ENCODE data around the gene ZFP37. TPM values are rescaled to one million over a fixed set of nuclear protein-coding genes. Genes with fewer than 3 reads are reported as not detected.

Gene ZFP37
- total RNA-seq, 1 experiment from 2014 or later, result not detected

DNA sequence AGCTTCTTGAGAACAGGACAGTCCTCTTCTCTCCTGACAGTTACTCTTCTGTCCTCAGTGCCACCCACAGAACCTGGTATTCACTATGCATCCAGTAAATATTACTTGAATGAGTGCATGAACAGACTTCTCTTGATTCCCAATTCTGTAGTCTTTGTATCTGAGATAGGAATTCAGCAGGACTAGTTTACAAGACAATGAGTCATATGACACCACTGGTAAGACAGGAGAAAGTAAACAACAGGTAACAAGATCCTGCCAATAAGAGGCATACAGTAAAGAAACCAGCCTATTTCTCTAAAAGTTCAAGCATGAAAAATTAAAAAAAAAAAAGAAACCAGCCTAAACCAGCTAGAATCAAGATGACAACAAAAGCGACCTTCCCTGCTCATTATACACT, 50.7 kb downstream of the ZFP37 start:
- H3K36me3 ChIP-seq (ENCODE audit: control insufficient read depth, insufficient read depth, low read length), result no peaks in the 10 kb centered on the region
- no peak for DNase-seq
- no peak overlapping the region for H3K4me3 ChIP-seq (ENCODE audit: low read depth, low read length)
- TF ChIP-seq, protein P1, sequence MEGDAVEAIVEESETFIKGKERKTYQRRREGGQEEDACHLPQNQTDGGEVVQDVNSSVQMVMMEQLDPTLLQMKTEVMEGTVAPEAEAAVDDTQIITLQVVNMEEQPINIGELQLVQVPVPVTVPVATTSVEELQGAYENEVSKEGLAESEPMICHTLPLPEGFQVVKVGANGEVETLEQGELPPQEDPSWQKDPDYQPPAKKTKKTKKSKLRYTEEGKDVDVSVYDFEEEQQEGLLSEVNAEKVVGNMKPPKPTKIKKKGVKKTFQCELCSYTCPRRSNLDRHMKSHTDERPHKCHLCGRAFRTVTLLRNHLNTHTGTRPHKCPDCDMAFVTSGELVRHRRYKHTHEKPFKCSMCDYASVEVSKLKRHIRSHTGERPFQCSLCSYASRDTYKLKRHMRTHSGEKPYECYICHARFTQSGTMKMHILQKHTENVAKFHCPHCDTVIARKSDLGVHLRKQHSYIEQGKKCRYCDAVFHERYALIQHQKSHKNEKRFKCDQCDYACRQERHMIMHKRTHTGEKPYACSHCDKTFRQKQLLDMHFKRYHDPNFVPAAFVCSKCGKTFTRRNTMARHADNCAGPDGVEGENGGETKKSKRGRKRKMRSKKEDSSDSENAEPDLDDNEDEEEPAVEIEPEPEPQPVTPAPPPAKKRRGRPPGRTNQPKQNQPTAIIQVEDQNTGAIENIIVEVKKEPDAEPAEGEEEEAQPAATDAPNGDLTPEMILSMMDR (IDR thresholded peaks at IDR 0.05; ENCODE audit: insufficient read depth in 1 of 2, low read depth in 1 of 2, low read length in 1 of 2, severe bottlenecking in 1 of 2, unreplicated experiment in 1 of 2), result no peak
- Mint-ChIP-seq H3K27me3 (ENCODE audit: insufficient read depth, unreplicated experiment) (no peaks in the 10 kb centered on the region), H3K36me3 (ENCODE audit: insufficient read depth, unreplicated experiment) (no peaks in the 10 kb centered on the region), H3K4me3 (ENCODE audit: unreplicated experiment) (no peak overlapping the region), H3K27ac (ENCODE audit: unreplicated experiment) (no peak overlapping the region), H3K9me3 (ENCODE audit: unreplicated experiment) (peaks cover 42% of the 10 kb centered on the region), H3K4me1 (ENCODE audit: low read depth, unreplicated experiment) (no peaks in the 10 kb centered on the region)
- no peaks in the 10 kb centered on the region for H3K4me1 ChIP-seq
- intact Hi-C loops (cut with micrococcal nuclease; ENCODE audit: unreplicated experiment), result no loop called here
- no TSS peak for BruUV-seq (replicated peaks)
- POLR2A ChIA-PET, result no interaction called here
- no peaks in the 10 kb centered on the region for H3K27me3 ChIP-seq (replicated peaks; ENCODE audit: control insufficient read depth, insufficient read depth, low read length)
- CTCF ChIA-PET, result interaction anchor here (0.5 kb wide), 1 partner anchor 36 kb away, joined by 4 read pairs; no protein-coding TSS in a partner anchor
- H3K9me3 ChIP-seq, result peaks cover 9% of the 10 kb centered on the region; the same call in 1 of the 2 replicates

DNA sequence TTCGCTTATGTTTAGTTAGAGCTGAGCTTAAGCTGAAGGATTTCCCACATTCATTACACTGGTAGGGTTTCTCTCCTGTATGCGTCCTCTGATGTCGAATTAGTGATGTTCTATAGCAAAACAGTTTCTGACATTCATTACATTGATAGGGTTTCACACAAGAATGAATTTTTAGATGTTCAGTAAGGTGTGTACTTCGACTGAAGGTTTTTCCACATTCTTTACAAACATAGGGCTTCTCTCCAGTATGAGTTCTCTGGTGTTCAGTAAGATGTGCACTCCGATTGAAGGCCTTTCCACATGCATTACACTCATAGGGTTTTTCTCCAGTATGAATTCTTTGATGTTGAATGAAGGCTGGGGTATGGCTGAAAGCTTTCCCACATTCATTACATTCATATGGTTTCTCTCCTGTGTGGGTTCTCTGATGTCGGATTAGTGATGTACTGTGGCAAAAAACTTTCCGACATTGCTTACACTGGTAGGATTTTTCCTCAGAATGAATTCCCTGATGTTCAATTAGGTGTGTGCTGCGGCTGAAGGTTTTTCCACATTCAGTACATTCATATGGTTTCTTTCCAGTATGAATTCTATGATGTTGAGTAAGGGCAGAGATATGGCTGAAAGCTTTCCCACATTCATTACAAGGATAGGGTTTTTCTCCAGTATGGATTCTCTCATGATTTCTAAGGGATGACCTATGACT, 59.1 kb downstream of the ZFP37 start:
- Histone ChIP-seq H3K4me1 (no peaks in the 10 kb centered on the region), H3K27me3 (replicated peaks; ENCODE audit: control insufficient read depth, insufficient read depth, low read length) (no peaks in the 10 kb centered on the region), H3K9me3 (peaks cover 26% of the 10 kb centered on the region), H3K36me3 (ENCODE audit: control insufficient read depth, insufficient read depth, low read length) (no peaks in the 10 kb centered on the region), H3K4me3 (ENCODE audit: low read depth, low read length) (no peak overlapping the region)
- POLR2A ChIA-PET, result no interaction called here
- intact Hi-C loops (cut with micrococcal nuclease; ENCODE audit: unreplicated experiment), result no loop called here
- Mint-ChIP-seq H3K4me1 (ENCODE audit: low read depth, unreplicated experiment) (no peaks in the 10 kb centered on the region), H3K36me3 (ENCODE audit: insufficient read depth, unreplicated experiment) (no peaks in the 10 kb centered on the region), H3K27me3 (ENCODE audit: insufficient read depth, unreplicated experiment) (no peaks in the 10 kb centered on the region), H3K27ac (ENCODE audit: unreplicated experiment) (no peak overlapping the region), H3K9me3 (ENCODE audit: unreplicated experiment) (peaks cover 70% of the 10 kb centered on the region), H3K4me3 (ENCODE audit: unreplicated experiment) (no peak overlapping the region)
- TF ChIP-seq, protein P1 (IDR thresholded peaks at IDR 0.05; ENCODE audit: insufficient read depth in 1 of 2, low read depth in 1 of 2, low read length in 1 of 2, severe bottlenecking in 1 of 2, unreplicated experiment in 1 of 2), result no peak
- no TSS peak for BruUV-seq (replicated peaks)
- CTCF ChIA-PET, result no interaction called here
- DNase-seq, result no peak

Other genes with a start within 250 kb of the ZFP37 start
- gene SLC46A2, start 165.8 kb downstream of the ZFP37 start, total RNA-seq (2022), result not detected in 2 replicates
- gene ZNF883, start 44.5 kb downstream of the ZFP37 start, total RNA-seq (2022), result not detected in 2 replicates
- 4.7 and 5.1 TPM in 2 replicates for gene SLC31A2, start 94.3 kb upstream of the ZFP37 start, total RNA-seq (2022)
- 20.1 TPM in 2 replicates for gene FKBP15, start 164.6 kb upstream of the ZFP37 start, total RNA-seq (2022)
- 57.8 and 64.9 TPM in 2 replicates for gene SLC31A1, start 164.8 kb upstream of the ZFP37 start, total RNA-seq (2022)
- gene CDC26, start 218.8 kb upstream of the ZFP37 start, total RNA-seq (2022), result 27.3 and 29.3 TPM in 2 replicates
- 37.5 and 38.6 TPM in 2 replicates for gene PRPF4, start 218.9 kb upstream of the ZFP37 start, total RNA-seq (2022)
- gene RNF183, start 246.7 kb upstream of the ZFP37 start, total RNA-seq (2022), result 1.5 and 3.3 TPM in 2 replicates

All from Caco-2 (cell line).